HG03442 (cell line): ENCODE measurements around the gene LTBR.

Source experiments
- ATAC-seq: cut with Tn5 transposase; IDR thresholded peaks from one replicate; pipeline ENCODE4 v1.9.1; 2021; ENCODE audit warnings: mild to moderate bottlenecking, moderate library complexity; ENCODE audit not compliant: unreplicated experiment

Gene LTBR

DNA sequence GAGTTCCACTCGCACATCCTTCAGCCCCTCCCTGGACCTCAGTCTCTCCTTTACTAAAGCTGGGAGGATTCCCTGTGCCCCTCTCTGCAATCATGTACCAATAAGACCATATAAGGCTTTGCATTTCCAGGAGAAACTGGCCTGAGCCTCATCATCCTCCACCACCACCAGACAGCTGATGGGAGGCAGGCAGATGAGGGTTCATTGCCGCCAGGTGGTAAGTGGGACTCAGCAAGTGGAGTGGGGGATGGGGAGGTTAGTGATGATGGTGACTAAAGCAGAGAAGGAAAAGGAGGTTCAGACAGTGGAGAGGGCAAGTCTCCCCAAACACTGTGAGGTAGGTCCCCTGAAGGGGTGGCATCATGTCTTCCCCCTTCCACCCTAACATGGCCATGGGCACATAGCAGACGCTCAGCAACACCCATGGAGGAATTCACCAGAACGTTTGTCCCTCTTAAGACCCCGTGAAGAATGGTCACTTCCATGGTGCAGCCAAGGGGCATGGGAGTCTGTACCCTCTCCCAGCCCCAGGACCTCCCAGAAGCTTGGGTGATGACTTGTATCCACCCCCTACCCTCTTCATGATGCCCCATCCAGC lies 37.6 kb upstream of the LTBR start:
- ATAC-seq, result no peak

DNA sequence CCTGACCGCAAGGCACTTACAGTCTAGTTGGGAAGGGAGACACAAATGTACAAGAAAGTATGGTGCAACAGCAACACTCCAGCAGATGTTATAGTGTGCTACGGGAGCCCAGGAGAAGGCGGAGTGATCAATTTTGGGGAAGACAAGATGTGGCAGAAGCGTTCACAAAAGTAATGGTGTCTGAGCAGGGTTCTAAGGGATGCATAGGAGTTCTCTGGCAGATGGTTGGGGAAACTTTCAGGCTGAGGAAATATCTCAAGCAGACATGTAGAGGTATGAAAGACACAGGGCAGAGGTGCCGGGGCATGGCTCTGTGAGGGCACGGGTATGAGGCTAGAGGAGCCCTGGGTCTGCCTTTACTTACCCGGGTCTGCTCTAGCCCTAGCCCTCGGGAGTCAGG lies 37.0 kb upstream of the LTBR start:
- no peak for ATAC-seq

DNA sequence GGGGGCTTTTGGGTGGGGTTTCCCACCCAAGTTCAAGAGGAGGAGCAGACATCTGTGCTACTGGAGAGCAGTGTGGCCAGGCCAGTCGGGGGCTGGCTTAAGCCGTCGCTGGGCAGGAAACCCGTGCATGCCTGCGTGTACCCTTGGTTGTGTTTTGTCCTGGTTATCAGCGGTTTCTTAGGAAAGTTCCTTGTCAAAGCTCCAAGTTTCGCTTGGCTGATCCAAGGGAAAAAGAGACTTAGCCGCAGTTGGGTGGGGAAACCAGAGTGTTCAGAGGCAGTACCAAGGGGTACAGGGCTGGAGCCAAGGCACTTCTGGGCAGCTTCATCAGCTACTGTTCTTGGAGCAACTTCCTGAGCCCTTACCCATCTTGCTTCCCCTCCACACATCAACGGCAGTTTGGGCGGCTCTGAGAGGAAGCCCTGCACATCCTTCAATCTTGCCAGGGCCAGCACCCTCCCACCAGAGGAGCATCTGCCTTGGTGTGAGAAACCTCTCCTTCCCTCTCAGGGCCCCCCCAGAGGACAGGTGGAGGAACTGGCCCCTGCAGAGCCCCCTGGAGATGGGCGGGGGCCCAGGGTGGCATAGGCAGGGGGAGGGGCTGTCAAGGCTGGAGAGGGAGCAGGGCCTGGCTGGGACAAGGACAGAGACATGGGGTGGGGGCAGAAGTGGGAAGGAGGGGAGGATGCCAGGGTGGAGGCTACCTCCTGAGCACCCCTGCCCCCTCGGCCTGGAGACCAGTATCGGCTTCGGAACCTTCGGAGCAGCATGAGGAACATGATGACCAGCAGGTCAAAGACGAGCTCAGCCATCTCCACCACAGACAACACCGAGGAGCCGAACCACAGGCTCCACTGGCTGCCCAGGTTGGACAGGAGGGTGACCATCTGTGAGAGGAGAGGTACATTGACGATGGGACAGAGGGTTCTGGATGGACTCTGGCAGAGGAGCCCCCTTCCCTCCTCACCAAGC lies 36.3 kb upstream of the LTBR start:
- no peak for ATAC-seq

DNA sequence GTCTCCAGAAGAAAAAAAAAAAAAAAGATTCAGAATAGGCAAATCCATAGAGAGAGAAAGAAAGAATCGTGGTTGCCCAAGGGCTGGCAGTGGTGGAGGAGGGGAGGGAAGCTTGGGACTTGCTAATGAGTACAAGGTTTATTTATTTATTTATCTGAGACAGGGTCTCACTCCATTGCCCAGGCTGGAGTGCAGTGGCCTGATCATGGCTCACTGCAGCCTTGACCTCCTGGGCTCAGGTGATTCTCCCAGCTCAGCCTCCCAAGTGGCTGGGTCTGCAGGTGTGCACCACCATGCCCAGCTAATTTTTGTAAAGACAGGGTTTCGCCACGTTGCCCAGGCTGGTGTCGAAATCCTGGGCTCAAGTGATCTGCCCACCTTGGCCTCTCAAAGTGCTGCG lies 32.3 kb upstream of the LTBR start:
- no peak for ATAC-seq

DNA sequence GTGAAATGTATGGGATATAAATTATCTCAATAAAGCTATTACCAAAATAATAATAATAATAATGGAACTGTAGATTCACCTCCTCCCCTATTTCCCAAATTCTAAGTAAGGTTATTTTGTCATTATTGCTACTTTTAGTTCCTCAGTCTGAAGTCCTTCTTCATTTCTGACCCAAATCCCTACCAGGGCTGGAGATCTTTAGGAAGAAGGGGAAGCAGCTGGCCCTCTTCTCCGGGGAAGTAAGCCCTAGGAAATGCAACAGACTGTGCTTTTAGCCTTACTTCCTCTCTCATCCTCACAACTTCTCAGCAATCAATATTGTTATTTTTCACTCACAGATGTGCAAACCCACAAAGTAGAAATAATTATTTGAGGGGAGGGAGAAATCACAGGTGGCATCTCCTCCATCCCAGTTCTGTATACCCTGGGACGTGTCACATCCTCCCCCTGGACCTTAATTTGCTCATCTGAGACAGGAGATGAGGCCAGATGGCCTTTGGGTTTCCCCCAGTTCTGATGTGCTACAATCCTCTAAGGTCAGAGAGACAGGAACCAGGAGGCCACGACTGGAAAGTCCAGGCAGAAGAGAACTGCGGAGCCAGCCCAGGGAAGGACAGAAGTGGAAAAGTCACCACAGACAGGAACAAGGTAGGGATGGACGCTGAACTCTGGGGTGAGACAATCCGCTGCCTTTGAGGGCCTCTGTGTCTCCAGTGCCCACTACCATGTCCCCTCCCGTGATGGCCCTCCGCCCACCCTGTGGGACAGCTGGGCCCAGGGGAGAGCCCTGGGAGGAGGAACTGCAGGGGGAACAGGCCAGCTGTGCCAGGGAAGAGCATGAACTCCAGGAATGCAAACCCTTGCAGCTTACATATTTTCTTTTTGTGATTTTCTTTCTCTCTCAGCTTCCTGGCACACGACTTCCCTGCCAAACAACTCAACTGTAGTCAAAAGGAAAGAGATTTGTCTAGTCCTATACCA lies 31.5 kb upstream of the LTBR start:
- no peak for ATAC-seq

DNA sequence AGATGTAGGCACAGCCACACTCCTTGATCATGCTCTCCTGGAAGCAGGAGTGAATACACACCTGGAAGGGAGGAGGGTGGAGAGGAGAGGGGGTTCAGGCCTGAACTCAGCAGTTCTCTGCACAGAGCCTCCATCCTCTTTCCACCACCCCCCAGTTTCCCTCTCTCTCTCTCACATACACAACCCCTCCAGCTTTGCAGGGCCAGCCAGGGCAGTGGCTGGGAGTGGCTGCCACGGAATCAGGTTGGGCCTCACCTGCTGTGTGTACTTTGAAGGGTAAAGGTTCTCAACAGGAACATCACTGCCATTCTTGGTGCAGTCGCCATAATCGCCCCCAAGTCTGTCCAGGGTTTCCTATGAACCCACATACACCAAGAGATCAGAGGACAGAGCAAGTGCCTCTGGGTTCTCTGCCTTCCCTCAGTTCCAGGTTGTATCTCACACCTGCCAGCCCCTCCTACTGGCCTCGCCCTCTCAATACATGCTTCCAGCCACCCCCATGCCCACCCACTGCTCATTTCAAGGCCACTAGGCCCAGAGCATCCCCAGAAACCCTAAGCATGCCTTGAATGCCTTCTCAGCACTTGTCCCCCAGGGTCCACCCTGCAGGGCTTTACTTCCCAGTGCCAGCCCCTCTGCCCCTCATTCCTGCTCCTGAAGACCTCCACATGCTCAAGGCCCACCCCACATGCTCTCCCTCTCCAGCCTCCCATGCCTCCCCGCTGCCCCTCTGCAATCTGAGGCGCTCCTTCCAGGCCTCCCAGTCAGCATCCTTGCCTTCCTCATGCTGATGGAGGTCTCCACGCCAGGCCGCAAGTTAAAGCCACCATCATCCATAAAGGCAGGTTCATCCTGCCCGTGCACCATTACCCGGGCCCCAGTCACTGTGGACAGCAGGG lies 29.2 kb upstream of the LTBR start:
- no peak for ATAC-seq

DNA sequence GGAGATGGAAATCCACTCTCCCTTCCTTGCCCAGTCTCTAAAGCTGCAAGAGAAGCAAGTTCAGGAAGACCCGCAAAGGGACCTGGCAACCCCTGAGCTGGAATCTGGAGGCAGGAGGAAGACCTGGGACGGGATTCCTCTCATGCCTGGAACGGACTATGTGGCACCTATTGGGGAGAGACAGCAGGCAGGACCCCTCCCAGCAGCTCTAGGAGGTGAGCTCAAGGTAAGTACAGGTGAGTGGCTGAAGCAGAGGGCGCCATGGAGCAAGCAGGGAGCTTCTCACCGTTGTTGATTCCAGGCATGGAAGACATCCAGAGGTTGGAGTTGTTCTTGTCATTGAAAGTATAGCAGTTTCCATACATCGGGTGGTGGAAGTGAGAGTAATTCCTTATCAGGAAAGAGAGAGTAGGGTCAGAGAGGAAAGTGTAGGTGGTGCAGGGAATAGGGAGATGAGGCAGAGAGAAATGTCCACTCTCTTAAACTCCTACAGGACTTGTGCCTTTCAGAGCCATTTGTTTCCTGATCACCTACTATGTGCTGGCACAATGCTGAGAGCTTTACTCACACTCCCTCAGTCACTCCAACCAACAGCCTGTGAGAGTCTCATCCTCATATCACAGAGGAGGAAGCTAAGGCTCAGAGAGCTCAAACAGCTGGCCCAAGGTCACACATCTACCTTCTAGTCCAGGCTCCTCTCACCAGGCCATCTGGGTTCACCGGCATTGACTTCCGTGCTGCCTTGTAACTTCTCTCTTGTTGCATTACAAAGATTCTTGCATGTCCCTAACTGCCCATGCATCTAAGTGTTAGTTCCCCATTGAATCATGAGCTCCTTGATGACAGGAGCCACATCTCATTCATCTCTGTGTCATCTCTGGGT lies 28.2 kb upstream of the LTBR start:
- ATAC-seq, result no peak

DNA sequence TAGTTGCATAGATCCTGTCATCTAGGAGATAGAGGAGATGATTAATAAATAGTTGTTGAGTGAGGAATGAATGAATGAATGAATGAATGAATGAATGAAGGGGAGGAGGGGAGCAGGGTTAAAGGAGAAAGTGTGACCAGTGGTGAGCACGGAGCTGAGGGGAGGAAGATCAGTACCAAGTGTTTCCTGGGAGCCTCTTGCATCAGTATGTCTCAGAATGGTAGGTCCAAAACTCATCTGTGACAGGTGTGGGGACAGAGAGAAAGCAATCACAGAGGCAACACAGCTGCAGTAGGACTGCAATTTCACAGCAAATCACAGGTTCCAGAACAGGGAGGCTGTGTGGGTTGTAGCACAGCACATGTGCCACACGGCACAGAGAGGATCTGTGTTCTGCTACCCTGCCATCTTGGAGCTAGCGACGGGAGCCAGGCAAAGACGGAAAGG lies 27.6 kb upstream of the LTBR start:
- no peak for ATAC-seq

DNA sequence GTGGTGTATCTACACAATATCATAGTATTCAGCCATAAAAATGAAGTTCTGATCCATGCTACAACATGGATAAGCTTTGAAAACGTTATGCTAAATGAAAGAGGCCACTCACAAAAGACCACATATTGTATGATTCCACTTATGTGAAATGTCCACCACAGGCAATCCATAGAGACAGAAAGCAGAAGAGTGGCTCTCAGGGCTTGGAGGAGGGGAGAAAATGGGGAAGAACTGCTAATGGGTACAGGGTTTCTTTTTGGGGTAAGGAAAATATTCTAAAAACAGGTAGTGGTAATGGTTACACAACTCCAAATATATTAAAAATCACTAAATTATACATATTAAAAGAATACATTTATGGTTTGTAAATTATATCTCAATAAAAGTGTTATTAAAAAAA lies 25.1 kb upstream of the LTBR start:
- ATAC-seq, result no peak

DNA sequence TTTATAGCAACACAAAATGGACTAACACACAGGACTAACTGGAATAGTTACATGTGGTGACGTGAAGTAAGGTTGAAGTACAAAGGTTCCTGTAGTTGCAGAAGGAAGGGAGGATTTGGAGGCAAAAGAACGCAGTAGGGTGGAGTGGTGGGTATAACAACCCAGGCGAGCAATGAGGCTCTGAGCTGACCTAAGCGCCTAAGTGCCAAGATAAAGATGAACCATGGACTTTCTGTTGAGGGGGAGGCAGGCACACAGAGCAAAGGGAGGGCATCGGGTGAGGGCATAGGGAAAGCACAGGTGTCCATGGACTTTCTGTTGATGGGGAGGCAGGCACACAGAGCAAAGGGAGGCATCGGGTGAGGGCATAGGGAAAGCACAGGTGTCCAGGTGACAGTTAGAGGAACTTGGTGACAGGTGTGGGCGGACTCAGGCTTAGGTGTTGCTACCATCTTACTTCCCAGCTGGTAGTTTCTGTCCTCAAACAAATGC lies 23.8 kb upstream of the LTBR start:
- ATAC-seq, result no peak

DNA sequence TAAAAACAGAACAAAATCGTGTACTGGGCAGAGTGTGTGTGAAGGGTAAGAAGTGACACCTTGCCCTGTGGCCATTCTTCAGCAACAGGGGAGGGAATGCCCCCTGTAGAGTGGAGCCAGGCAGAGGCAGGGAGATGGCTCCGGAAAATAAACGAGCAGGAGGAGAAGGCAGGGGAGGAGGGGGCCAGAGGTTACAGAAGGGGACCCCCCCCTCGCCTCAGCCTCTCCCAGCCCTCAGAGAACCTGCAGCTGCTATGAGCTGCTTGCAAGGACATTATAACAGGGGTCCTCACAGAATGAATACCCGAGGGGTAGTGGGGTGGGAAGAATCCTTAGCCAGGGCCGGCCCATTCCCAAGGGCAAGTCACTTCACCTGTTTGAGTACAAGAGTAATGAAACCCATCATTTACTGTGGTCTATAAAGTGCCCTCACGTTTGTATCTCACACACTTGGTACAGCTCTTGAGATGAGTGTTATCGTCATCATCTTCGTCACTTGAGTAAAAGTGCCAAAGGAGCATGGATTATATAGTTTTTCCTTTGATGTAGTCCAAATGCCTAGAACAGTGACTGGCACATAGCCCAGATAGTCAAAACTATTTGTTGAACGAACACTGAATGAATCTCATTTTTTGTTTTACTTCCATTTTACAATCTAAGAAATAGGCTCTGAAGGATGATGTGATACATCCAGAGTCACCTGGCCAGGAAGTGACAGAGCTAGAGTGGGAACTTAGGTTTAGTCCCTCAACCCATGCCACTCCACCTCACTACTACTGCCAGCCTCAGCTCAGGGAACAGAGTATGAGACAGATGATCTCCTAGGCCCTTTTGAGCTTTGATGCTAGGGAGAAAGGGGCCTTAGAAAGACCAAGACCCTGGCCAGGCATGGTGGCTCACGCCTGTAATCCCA lies 23.1 kb upstream of the LTBR start:
- no peak for ATAC-seq

DNA sequence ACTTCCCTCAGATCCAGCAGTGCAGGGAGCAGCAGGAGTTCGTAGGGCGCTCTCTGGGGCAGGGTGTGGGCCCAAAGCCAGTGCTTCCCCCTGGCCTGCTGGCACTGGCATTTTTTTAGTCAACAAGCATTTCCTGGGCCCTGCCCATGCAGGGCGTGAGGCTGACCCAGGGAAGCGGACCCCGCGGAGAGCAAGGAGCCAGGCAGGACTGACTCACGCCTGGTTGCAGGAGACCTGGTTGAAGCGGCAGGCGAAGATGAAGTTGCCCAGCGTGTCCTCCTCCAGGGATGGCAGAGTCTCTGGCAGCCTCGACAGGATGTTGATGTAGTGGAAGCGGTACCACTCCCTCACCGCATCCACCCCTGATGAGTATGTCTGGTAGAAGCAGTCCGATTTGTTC lies 22.1 kb upstream of the LTBR start:
- ATAC-seq, result no peak

DNA sequence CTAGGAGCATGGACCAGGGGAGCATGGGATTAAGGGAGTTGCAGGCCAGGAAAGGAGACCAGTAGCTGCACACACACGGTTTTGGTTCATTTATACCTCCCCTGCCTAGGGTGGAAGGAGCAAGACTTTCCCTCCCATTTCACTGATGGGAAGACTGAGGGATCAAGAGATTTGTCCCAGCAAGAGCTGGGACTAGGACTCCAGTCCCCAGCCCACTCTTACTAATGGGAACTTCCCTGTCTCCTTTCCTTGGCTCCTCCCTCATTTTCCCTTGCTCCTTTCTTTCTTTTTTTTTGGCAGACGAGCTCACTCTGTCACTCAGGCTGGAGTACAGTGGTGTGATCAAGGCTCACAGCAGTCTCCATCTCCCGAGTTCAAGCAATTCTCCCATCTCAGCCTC lies 21.6 kb upstream of the LTBR start:
- ATAC-seq, result no peak

DNA sequence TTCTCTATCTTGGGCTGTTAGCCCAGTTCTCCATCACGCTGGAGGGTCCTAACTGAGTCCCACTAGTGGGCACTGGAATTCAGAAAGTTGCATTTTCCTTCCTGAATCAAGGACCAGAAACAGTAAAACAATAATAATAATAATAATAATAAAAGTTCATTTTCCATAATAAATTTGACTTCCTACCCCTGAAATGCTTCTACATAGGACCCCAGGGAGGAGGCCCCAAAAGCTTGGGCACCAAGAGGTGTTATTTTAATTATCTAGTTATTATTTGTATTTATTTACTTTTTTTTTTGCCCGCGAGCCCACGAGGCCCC lies 21.0 kb upstream of the LTBR start:
- ATAC-seq, result no peak

DNA sequence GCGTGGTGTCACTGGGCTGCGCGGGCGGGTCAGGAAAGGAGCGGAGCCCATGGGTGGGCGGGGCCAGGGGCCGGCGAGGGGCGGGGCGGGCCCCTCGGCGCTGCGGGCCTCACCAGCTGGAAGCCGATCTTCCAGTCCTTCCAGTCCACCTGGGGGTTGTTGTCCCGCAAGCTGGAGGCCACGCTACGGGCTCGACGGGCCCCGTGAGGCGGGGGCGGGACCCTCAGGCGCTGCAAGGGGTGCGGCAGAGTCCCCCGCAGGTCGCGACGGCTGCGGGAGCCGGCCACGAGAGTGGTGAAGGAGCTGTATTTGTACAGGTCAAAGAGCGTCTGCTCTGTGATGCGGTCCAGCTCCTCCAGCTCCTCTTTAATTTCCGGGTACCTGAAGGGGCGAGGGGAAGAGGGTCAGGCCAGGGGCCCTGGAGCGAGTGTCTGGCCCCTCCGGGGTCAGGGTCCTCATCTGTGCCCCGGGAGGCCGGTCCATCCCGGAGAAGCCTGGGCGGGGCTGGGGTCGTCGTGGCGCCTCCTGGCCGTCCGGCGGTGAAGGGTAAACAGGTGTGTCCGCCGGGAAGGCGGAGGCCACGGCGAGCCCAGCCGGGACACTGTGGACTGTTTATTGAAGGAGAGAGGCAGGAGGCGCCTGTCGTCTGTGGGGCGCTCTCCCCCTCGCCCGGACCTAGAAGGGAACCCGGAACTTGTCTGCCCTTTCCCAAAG lies 20.5 kb upstream of the LTBR start:
- ATAC-seq, result no peak

DNA sequence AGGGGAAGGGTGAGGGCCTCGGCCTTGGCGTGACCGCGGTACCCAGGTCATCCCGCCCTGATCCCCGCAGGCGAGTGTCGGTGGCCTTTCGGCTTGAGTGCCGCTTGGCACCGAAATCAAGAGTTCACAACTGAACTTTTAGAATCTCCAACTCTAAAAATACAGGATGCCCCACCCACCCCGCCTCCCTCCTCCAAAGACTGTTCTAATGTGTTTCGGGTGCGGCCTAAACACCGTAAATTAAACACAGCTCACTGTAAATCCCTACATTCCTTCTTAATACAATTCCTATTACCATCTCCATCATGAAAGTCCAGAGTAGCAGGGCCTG lies 20.0 kb upstream of the LTBR start:
- no peak for ATAC-seq

DNA sequence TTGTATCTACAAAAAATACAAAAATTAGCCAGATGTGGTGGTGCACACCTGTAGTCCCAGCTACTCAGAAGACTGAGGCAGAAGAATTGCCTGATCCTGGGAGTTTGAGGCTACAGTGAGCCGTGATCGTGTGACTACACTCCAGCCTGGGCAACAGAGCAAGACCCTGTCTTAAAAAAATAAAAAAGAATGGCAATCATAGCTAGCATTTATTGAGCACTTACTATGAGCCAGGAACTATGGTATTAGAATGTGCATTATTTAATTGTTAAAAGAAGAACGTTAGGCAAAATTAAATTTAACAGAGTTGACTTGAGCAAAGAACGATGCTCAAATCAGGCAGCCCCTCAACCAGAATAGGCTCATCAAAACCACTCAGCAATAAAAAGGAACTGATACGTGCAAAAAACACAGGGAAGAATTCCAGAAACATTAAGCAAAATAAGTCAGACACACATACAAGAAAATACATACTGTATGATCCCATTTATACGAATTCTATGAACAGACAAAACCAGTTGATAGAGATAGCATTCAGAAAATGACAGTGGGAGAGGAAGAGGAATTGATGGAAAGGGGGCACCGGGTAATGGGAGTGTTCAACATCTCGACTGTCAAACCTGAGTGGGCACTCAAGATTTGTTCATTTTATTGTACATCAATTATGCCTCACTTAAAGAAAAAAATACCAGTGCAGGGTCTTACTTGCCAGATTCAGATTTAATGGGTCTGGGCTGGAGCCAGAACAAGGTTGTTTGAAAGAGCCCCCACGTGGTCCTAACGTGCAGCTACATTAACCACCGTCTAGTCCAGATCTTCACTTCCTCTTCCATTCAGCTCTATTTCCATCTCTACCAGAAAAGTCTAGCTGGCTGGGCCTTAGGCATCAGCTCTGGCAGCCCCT lies 16.6 kb upstream of the LTBR start:
- ATAC-seq, result peak; percentile 52
